C4-2B (cell line): Measurements from ENCODE around the gene SMC3.

Experiments used
- ZFX ChIP-seq: fragments of 450-650 bp; IDR thresholded peaks from 2 replicates; pipeline ENCODE4 v1.6.1; 2017
- TF ChIP-seq, protein P1 (sequence below): fragments of 450-650 bp; conservative IDR thresholded peaks from 2 replicates; pipeline ENCODE4 v1.5.1; 2017; ENCODE audit warnings: mild to moderate bottlenecking

- TF ChIP-seq, protein P1, sequence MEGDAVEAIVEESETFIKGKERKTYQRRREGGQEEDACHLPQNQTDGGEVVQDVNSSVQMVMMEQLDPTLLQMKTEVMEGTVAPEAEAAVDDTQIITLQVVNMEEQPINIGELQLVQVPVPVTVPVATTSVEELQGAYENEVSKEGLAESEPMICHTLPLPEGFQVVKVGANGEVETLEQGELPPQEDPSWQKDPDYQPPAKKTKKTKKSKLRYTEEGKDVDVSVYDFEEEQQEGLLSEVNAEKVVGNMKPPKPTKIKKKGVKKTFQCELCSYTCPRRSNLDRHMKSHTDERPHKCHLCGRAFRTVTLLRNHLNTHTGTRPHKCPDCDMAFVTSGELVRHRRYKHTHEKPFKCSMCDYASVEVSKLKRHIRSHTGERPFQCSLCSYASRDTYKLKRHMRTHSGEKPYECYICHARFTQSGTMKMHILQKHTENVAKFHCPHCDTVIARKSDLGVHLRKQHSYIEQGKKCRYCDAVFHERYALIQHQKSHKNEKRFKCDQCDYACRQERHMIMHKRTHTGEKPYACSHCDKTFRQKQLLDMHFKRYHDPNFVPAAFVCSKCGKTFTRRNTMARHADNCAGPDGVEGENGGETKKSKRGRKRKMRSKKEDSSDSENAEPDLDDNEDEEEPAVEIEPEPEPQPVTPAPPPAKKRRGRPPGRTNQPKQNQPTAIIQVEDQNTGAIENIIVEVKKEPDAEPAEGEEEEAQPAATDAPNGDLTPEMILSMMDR = no peak
- TF ChIP-seq ZFX = no peak
These were observed 35.8 kb upstream of the SMC3 start for GRCh38 chr10:110531687-110532086.
